Esophagus muscularis mucosa (tissue), 3 donors: ENCODE results near the gene ZNF319.

Experiments
- POLR2AphosphoS5 ChIP-seq, 2 donors: sonication (generic); formaldehyde crosslinking; IDR thresholded peaks; one replicate each; pipeline ENCODE4 v1.6.1; 2017; ENCODE audit warnings: antibody characterized with exemption in 2 of 2
- TF ChIP-seq, protein P1 (sequence below), 3 experiments: fragments of 200-600 bp in 2 of 3; fragments of 450-650 bp in 1 of 3; sonication (generic) in 2 of 3; IDR thresholded peaks; one replicate each; pipeline ENCODE4 v1.5.1; 2017 to 2019; ENCODE audit warnings: antibody characterized with exemption in 3 of 3, mild to moderate bottlenecking in 2 of 3, moderate library complexity in 1 of 3

DNA sequence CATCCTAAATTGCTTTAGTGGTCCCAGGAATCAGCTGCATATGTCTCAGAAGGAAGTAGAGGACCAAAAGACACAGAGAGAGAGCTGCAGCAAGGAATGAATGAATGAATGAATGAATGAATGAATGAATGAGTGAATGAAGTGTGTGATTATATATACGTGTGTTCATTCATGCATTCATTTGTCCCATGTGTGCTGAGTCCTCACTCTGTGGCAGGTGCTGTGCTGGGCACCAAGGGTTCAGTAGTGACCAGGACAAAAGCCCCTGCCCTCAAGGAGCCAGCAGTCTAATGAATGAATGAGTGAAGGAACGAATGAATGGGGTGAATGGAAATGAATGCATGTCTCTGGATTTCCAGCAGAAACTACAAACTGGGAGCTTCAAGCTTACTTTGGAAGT is 38.9 kb downstream of the ZNF319 start:
- no peak for TF ChIP-seq POLR2AphosphoS5 (IDR thresholded peaks at IDR 0.05)
- TF ChIP-seq, protein P1, sequence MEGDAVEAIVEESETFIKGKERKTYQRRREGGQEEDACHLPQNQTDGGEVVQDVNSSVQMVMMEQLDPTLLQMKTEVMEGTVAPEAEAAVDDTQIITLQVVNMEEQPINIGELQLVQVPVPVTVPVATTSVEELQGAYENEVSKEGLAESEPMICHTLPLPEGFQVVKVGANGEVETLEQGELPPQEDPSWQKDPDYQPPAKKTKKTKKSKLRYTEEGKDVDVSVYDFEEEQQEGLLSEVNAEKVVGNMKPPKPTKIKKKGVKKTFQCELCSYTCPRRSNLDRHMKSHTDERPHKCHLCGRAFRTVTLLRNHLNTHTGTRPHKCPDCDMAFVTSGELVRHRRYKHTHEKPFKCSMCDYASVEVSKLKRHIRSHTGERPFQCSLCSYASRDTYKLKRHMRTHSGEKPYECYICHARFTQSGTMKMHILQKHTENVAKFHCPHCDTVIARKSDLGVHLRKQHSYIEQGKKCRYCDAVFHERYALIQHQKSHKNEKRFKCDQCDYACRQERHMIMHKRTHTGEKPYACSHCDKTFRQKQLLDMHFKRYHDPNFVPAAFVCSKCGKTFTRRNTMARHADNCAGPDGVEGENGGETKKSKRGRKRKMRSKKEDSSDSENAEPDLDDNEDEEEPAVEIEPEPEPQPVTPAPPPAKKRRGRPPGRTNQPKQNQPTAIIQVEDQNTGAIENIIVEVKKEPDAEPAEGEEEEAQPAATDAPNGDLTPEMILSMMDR (IDR thresholded peaks at IDR 0.05) = no peak
